HG03439 (cell line): Measurements from ENCODE around the gene CBX1.
"Not testable (repeated sequence)": the region's sequence is repeated elsewhere in the genome, so short reads cannot be mapped to it uniquely, and the experiment has no call there.

ENCODE experiments used
- ATAC-seq: cut with Tn5 transposase; IDR thresholded peaks from one replicate; pipeline ENCODE4 v1.9.1; 2021; ENCODE audit warnings: mild to moderate bottlenecking, moderate library complexity; ENCODE audit not compliant: unreplicated experiment

The CBX1 gene

DNA sequence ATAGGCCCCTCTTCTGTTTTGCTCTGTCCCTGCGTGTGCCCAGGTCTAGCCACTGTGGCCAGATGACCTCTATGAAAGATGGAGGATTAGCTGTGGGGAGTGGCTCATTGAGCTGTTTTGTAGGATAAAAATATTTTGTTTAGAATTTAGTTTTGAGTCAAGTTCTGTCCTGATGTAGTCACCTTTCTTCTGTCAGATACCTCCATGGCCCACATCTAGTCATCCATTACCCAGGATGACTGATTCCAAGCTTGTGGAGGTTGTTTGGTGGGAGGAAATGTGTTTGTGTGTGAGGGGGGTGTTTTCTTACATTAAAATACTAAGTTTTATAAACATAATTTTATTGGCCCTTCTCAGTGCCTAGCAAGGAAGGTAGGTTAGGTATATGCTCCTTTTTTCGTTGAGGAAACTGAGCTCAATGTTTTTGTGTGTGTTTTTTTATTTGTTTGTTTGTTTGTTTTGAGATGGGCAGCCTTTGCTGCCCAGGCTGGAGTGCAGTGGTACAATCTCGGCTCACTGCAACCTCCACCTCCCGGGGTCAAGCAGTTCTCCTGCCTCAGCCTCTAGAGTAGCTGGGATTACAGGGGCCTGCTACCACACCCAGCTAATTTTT, 22.6 kb upstream of the CBX1 start:
- ATAC-seq: no peak

DNA sequence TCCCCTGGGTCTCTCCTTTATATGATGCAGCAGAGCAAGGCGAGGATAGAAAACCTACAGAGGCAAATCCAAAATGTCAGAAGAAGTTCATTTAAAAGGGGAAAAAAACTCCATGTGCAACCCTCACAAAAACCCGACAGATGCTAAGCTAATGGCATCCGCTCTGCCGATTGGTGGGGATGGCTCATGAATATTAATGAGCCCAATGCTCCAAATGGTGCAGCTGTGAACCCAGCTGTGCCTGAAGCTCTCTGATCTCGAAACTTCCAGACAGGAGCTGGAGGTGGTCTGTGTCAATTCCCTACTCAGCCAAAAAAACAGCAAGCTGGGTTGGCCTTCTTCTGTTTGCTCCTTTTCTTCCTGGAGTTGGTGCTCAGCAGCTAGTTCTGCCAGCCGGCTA, 21.8 kb upstream of the CBX1 start:
- no peak for ATAC-seq

DNA sequence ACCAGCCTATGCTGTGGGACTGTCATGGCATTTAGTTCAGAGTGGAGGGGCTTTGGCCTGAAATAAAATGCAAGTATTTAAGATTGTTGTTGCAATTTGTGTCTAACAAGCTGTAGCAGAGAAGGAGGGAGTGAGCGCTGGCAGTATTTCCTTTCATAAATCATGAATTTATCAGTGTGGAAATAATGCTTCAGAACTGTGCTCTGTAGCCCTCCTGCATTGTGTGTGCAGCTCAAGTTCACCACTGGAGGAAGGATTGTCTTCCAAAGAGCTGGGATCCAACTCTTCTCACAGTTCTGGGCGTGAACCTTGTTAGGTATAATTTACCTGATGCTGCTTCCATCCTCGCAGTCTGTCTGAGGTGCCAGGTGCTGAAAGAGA, 21.4 kb upstream of the CBX1 start:
- no peak for ATAC-seq

DNA sequence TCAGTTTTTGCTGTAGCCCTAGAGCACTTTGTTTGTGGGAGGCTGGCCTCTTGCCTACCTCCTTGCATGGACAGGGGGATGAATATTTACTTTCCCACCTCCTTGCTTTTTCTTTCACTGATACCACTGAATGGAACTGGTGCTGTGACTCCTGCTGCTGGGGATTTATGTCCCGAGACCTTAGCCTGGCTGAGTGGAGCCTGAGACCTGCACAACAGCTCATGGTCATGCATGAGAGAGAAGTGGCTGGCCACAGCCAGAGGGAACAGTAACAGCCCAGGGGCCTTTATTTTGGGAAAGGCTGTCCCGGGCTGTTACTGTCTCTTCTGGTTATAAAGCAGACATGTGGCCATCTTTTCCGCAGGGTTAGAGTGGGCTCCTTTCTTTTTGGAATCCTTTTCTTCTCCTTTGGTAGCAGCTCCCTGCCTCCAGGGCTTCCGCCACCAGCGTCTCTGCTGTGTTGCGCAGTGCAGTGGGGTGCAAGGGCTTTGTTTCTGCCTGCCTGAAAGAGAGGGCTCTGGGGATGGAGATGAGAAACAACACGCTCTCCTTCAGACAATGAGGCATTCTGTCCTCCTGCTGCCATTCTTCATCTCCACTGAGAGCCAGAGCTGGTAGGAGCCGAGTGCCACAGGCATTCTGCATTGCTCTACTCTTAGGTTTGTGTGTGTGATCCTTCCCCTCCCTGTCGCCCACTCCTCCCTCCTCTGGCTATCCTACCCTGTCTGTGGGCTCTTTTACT, 20.8 kb upstream of the CBX1 start:
- no peak for ATAC-seq

DNA sequence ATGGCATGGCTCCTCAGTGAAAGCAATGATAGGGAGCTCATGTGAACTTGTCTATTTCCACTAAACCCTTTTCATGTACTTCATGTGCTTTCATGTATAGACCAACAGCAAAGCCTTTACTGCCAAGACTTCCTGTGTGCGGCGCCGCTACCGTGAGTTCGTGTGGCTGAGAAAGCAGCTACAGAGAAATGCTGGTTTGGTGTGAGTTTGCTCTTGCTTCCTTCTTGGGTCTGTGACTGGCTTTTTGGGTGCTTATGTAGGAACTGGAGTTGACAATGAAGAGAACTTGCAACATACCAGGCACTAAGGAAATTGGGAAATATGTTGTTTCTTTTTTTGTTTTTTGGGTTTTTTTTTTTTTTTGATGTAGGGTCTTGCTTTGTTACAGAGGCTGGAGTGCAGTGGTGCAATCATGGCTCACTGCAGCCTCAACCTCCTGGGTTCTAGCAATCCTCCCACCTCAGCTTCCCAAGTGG, 12.0 kb upstream of the CBX1 start:
- no peak for ATAC-seq

DNA sequence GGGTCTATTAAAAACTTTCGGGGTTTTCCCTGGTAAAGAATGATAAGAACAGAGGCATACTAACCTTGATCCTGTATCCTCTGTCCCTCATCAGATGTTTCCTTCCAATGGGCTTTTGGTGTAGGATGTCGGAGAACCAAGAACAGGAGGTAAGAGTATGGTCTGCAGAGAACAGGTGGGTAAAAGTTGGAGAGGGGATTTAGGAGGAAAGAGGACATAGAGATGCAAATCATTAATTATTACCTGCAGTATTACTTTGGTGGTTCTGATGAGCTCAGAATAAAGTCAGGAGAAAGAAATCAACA, 10.6 kb upstream of the CBX1 start:
- ATAC-seq: no peak

DNA sequence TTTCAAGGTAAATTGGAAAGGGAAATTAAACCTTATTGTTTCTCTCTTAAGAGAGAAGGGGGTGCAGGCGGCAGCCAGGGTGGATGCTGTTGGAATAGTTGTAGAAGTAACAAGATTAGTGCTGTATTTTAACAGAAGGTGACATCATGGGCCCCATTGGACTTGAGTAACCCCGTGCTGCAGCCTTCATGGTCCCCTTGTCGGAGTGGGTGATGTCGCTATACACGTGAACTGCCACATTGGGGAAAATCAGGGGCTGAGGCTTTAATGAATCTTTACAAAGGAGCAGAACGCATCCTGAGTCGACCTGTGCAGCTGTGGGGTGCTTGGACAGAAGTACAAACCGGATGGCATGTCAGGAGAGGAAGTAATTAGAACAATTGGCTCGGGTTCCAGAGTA, 9.5 kb upstream of the CBX1 start:
- ATAC-seq: no peak

DNA sequence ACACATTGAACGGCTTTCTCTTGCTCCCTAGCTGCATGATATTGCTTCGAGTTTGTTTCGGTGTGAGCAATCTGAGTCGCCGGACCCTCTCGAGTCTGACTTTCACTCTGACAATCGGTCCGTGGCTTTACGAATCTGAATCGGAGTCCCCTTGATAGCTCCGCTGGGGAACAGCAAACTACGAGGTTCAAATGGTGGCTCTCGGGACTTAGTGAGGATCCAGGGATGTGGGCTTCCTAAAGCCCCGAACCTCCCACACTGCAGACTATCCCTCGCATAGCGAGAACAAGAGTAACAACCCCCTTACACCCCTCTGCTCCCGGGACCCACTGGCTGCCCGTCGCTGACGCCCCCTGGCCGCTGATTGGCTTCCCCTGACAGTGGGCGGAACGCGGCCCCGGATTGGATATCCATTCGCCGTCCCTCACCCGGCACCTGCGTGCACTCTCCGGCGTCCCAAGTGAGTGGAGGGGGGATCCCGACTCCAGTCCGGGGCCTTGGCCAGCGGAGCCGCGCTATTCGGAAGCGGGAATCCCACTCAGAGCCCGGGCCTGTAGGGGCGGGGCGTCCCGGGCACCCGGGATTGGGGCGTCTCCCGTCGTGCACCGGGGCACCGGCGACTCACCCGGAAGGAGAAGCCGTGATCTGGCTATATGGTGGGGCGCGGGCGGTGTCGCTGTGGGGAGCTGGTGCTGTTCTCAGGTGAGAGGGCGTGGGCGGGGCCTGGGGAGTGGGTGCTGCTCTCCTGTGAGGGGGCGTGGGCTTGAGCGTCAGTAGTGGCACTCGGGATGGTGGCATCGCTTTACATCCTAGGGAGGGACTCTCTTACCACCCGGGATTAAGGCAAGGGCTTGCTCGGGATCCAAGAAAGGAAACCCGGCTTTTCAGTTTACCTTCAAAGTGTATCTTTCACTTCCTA, 6.1 kb upstream of the CBX1 start, which contains the start of gene SNX11:
TSS of gene SNX11 (plus strand) at position 630 of the 919 bp plus-strand sequence. CDS start 4,278 bp downstream, outside the sequence.
- peak; percentile 74 for ATAC-seq

DNA sequence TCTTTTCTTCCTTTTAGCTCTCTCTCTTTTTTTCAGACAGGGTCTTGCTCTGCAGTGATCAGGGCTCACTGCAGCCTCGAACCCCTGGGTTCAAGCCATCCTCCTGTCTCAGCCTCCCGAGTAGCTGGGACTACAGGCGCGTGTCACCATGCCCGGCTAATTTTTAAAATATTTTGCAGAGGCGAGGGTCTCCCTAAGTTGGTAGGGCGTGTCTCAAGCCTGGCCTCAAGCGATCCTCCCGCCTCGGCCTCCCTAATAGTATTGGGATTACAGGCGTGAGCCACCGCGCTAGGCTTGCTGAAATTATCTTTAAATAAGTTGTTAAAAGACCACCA, 5.5 kb upstream of the CBX1 start:
- no peak for ATAC-seq

DNA sequence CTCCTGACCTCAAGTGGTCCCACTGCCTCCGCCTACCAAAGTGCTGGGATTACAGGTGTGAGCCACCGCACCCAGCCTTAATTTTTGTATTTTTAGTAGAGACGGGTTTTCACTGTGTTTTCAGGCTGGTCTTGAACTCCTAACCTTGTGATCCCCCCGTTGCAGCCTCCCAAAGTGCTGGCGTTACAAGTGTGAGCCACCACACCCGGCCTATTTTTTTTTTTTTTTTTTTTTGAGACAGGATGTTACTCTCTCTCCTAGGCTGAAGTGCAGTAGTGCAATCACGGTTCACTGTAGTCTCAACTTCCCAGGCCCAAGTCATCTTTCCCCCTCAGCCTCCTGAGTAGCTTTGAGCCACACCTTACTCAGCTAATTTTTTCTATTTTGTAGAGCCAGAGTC, 3.2 kb upstream of the CBX1 start:
- no peak for ATAC-seq

DNA sequence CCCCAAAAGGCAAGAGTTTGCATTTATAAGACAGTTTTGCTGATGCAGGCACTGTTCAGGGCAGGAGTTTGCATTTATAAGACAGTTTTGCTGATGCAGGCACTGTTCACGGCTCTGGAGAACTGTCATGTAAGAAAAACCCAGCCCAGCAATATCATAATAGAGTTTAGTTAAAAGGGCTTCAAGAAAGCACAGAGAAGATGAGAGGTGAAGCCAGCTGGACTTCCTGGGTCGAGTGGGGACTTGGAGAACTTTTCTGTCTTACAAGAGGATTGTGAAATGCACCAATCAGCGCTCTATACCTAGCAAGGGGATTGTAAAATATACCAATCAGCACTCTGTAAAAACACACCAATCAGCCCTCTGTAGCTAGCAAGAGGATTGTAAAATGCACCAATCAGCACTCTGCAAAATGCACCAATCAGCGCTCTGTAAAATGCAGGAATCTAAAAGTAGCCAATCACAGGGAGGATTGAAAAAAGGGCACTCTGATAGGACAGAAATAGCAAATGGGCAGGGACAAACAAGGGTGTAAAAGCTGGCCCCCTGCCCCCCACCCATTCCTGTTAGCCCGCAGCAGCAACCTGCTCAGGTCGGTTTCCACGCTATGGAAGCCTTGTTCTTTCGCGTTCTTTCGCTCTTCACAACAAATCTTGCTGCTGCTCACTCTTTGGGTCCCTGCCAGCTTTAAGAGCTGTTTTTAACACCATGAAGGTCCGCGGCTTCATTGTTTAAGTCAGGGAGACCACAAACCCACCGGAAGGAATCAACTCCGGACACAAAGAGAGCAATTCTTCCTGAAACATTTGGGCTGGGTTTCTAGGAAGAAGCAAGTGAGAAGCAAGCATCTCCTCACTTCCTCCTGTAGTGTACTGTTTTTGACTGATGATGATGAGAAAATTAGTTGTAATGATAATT, 1.8 kb upstream of the CBX1 start:
- no peak for ATAC-seq

DNA sequence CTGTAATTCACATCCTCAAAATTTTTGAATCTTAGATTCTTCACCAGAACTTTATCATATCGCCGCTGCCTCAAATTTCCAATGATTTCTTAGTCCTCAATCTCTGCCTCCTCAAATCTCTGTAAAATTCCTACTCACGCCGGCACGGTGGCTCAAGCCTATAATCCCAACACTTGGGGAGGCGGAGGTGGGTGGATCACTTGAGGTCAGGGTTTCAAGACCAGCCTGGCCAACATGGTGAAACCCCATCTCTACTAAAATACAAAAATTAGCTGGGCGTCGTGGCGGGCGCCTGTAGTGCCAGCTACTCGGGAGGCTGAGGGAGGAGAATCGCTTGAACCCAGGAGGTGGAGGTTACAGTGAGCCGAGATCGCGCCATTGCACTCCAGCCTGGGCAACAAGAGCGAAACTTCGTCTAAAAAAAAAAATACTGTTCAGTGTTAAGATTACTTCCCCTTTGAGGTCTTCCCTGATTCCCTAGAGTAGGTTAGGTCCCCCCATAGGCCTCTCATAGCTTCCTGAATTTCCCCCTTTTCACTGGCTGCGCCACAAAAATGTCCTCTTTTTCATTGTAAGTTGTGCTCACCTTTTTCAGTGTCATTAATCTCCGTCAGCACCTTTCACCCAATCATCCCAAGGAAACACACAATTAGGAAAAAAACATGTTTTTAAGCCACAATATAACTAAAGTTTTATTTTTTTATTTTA, 919 bp upstream of the CBX1 start:
- ATAC-seq: no peak

DNA sequence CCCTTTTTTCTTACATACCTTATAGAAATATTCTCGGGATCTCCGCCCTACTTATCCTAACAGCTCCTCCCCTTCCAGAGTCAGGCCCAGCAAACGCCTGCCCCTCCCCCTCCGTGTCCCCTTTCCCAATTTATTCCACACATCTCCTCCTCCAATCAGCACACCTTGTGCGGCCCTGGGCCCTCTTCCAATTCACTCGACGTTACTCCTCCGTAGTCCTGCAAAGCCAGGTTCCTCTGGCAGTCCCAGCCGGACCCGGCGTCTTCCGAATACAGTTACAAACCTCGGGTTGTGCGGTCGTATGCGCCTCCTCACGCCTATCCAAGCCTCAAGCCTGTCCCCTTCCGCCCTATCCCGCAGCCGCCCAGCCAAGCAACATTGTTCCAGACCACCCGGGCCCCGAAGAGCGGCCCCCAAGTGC, 677 bp downstream of the CBX1 start:
- ATAC-seq: no peak

DNA sequence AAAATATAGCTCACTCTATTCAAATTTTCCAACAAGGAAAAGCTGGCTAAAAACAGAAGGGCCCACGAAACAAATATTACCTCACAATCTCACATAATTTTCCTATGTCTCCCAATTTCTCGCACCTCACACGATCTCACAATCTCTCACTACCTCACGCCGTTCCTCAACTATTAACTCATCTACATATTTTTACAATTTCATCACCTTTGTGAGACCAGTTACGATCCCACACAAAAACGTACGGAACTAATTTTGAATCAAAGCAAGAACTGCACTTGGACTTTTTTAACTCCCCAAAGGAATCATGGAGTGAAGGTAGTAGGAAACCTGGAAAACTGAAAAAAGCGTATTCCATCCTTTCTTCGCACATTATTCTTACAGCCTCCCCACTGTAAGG, 1.1 kb downstream of the CBX1 start:
- no peak for ATAC-seq

DNA sequence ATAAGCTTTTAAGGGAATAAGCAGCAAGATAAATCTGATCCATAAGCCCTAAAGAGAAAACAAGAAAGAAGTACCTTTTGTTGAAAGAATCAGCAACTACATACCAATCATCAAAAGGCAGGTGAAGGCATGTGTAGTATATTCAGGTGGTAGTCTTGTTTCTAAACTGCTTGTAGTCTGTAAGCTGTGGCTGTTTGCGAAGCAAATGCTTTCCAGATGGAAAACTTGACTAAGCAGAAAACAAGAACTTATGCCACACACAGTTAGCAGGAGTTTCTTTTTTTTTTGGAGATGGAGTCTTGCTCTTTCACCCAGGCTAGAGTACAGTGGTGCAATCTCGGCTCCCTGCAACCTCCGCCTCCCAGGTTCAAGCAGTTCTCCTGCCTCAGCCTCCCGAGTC, 5.7 kb downstream of the CBX1 start:
- no peak for ATAC-seq

DNA sequence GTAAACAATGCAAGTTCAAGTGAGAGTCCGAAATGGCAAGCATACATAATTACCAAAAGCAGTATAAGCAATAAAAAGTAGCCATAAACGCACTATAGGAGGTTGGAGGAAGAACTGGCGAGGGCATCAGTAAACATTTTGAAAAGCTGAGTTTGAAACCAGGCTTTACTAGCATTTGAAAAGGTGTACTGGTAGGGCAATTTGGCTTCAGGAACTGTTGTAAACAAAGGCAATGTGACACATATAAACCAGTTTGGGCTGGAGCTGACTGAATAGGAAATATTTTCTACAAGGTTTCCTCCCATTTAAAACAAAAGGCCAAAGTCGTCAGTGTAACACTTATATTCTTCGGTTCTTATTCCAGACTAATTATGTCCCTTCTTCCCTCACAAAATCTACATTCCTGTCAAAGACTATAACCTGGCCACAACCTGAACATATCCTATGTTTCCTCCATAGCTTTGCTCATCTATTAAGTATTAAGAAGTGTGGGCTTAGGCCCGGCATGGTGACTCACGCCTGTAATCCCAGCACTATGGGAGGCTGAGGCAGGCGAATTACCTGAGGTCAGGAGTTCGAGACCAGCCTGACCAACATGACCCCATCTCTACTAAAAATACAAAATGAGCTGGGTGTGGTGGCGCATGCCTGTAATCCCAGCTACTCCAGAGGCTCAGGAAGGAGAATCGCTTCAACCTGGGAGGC, 7.8 kb downstream of the CBX1 start:
- no peak for ATAC-seq

DNA sequence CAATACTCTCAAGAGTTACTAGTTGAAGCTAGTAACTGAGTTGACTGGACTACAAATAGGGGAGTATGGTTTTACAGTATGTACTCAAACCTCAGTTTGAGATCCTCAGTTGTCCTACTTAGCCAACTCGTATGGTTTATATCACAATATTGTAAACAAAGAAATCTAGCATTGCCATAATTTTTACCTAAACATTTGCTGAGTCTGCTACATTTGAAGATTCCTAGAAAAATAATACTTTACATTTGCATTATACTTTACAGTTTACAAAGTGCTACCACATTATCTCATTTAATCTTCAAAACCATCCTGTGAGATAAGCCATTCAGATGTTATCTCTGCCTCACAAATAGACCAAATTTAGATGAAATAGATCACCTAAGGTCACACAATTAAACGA, 16.3 kb downstream of the CBX1 start:
- no peak for ATAC-seq

DNA sequence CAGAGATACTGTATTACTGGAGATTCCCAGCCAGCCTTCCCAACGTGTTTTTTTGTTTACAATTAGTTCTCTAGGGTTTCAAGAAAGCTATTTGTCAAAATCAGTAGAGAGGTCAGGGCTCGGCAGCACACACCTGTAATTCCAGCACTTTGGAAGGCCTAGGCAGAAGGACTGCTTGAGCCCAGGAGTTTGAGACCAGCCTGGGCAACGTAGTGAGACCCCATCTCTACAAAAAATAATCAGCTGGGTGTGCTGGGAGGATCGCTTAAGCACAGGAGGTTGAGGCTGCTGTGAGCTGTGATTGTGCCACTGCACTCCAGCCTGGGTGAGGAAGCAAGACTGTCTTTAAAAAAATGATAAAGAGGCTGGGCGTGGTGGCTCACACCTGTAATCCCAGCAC, 19.4 kb downstream of the CBX1 start:
- no peak for ATAC-seq

DNA sequence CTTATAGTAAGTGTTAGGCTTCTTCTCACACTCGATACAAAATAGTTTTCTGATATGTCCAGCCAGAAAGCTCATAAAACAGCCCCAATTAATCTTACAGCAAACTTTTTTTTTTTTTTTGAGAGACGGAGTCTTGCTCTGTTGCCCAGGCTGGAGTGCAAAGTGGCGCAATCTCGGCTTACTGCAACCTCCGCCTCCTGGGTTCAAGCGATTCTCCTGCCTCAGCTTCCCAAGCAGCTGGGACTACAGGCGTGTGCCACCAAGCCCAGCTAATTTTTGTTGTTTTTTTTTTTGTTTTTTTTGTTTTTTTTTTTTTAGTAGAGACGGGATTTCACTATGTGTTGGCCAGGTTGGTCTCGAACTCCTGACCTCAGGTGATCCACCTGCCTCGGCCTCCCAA, 24.1 kb downstream of the CBX1 start:
- not testable (repeated sequence) for ATAC-seq
